ENCODE results near the gene WFS1.

Gene WFS1

DNA sequence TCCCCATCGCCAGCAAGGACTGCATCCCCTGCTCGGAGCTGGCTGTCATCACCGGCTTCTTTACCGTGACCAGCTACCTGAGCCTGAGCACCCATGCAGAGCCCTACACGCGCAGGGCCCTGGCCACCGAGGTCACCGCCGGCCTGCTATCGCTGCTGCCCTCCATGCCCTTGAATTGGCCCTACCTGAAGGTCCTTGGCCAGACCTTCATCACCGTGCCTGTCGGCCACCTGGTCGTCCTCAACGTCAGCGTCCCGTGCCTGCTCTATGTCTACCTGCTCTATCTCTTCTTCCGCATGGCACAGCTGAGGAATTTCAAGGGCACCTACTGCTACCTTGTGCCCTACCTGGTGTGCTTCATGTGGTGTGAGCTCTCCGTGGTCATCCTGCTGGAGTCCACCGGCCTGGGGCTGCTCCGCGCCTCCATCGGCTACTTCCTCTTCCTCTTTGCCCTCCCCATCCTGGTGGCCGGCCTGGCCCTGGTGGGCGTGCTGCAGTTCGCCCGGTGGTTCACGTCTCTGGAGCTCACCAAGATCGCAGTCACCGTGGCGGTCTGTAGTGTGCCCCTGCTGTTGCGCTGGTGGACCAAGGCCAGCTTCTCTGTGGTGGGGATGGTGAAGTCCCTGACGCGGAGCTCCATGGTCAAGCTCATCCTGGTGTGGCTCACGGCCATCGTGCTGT is 31.5 kb downstream of the WFS1 start:
- DNase-seq = no peak

DNA sequence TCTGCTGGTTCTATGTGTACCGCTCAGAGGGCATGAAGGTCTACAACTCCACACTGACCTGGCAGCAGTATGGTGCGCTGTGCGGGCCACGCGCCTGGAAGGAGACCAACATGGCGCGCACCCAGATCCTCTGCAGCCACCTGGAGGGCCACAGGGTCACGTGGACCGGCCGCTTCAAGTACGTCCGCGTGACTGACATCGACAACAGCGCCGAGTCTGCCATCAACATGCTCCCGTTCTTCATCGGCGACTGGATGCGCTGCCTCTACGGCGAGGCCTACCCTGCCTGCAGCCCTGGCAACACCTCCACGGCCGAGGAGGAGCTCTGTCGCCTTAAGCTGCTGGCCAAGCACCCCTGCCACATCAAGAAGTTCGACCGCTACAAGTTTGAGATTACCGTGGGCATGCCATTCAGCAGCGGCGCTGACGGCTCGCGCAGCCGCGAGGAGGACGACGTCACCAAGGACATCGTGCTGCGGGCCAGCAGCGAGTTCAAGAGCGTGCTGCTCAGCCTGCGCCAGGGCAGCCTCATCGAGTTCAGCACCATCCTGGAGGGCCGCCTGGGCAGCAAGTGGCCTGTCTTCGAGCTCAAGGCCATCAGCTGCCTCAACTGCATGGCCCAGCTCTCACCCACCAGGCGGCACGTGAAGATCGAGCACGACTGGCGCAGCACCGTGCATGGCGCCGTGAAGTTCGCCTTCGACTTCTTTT is 32.2 kb downstream of the WFS1 start:
- DNase-seq = no peak

DNA sequence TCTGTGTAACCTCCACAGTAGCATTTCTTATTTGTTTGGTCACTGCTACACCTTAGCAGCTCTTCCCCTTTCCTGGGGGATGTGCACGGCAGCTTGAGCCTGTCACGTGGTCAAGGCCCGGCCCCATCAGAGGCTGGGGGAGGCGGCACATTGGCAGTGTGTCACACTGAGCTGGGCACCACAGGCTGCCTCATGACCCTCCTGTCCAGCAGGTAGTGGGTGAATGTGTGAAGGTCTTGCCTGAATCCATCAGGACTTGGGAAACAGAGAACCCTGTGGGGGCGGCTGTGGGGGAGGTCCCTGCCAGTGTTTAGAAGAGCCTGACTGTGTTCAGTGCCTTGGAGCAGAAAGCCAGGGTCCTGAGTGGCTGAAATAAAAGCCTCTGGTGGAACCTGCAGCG is 33.2 kb downstream of the WFS1 start:
- no peak for DNase-seq

DNA sequence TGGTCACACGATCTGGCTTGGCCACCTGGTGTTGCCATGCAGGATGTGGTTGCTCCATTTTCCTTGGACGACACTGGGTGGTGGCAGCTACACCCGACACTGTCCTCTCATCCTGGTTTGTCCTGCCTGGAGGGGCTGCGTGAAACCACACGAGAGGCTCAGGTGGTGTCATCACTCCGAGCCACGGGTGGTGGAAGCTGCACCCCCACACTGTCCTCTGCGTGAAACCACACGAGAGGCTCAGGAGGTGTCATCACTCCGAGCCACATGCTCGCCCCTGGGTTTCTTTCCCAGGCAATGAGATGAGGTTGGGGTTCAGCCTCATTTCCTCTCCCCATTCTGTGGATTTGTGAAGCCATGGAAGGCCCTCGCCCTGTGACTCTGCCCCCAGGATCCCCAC is 34.3 kb downstream of the WFS1 start:
- DNase-seq = no peak

DNA sequence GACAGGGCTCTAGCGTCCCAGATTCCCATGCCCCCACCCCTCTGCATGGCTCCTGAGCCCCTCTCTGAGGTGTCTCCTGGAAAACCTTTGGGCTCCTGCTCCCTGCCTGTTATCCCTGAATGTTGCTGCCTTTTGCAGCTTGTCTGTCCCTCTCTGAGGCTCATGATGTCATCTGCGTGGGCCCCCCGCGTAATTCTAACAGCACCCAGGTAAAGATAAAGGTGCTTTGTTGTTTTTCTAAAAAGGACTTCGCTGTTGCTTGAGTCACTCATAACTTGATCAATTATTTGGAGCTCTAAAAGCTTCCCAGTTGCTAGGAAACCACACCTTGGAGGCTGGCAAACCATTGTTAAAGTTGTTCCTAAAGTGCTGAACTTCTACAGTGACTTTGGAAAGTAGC is 36.6 kb downstream of the WFS1 start:
- no peak for DNase-seq

DNA sequence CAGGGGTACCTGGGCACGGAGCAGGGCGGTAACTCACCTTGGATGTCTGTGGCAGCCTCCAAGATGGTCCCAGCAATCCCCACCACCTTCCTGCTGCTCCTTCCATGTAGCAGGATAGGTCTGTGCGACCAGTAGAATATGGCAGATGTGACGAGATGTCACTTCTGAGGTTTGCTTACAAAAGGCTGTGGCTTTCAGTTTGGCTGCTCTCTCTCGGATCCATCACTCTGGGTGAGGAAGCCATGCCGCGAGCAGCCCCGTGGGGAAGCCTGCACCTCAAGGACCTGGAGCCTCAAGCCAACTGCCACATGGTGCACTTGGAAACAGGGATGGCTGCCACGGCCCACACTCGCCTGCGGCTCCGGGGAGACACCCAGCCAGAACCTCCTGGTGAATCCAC is 37.6 kb downstream of the WFS1 start:
- no peak for DNase-seq

DNA sequence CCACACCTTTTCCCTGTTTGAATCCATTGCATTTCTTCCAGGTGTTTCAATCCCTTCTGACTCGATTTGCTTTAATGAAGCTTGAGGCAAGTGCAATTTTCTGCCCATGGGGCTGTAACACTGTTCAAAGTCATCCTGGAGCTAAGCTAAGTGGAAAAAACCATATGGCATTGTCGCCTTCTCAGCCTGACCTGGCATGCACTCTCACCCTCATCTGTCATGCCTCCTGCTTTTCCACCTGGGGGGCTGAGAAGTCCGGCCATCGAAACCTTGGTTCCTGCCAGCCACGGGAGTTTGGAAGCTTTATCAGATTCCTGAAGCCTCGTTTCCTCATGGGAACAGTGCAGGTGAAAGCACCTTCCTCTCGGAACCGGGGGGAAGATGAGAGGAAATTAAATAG is 38.2 kb downstream of the WFS1 start:
- DNase-seq = no peak

DNA sequence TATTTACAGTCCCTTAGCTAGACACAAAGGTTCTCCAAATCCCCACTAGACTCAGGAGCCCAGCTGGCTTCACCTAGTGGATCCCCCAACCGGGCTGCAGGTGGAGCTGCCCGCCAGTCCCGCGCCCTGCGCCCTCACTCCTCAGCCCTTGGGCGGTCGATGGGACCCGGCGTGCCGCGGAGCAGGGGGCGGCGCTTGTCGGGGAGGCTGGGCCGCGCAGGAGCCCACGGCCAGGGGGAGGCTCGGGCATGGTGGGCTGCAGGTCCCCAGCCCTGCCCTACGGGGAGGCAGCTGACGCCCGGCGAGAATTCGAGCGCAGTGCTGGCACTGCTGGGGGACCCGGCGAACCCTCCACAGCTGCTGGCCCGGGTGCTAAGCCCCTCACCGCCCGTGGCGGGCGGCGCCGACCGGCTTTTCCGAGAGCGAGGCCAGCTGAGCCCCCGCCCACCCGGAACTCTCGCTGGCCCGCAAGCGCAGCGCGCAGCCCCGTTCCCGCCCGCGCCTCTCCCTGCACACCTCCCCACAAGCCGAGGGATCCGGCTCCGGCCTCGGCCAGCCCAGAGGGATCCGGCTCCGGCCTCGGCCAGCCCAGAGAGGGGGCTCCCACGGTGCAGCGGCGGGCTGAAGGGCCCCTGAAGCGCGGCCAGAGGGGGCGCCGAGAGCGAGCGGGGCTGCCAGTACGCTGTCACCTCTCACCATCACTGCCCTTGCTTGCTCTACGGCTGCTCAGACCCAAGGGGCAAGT is 39.4 kb downstream of the WFS1 start:
- DNase-seq = peak; percentile 77

DNA sequence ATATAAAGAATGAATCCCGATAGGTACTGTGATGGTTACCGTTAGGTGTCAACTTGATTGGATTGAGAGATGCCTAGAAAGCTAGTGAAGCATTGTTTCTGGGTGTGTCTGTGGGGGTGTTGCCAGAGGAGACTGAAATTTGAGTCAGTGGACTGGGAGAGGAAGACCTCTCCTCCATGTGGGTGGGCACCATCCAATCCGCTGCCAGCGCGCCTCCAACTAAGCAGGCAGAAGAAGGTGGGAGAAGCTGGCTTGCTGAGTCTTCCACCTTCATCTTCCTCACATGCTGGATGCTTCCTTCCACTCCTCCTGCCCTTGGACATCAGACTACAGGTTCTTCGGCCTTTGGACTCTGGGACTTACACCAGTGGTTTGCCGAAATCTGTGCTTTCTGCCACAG is 40.1 kb downstream of the WFS1 start:
- DNase-seq = no peak

DNA sequence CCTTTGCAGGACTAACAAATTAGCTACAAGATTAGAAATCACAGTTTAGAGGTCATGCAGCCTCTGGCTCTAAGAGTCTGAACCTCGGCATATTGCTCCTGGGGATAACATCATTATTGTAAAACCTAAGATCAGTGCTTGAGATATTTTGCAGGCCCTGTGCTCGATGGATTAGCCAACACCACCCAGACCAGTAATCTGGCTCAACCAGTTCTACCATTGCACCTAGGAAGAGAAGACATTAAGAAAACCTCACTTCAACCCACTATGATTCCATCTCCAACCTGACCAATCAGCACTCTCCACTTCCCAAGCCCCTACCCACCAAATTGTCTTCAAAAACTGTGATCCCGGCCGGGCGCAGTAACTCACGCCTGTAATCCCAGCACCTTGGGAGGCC is 43.6 kb downstream of the WFS1 start:
- DNase-seq = no peak

DNA sequence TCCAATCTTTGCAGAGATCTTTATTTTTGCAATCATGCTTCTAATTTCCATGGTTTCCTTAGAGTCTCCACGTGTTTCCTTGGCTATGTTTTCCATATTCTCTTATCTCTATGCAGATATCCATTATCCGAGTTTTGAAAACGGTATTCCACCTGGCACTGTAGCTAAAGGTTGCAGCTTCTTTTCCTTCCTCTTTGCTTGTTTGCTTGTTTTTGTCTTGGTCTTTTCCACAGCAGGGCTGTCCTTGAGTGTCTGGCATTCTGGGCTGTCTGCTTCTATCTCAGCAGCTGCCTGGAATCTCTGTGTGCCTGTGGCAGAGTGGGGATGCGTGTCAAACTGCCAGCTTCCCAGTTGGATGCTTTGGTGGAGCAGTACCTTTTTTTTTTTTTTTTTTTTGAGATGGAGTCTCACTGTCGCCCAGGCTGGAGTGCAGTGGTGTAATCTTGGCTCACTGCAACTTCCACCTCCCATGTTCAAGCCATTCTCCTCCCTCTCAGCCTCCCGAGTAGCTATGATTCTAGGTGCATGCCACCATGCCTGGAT is 46.9 kb downstream of the WFS1 start:
- DNase-seq = no peak

DNA sequence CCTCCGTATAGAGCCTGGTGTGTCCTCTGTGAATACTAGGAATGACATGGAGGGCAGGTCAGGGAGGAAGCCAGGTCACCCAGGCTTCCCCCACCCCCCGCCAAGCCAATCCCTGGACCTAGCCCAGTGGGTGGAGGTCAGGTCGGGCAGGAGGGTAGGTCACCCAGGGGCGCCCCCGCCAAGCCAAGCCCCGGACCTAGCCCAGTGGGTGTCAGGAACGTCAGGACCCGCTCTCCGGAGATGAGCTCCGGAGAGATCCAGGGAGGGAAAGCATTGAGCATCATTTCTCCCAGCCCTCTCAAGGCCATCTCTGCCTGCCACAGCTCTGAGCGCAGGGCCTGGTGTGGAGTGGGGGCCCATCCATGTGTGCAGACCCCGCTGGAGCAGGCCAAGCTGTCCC is 48.6 kb downstream of the WFS1 start:
- no peak for DNase-seq

DNA sequence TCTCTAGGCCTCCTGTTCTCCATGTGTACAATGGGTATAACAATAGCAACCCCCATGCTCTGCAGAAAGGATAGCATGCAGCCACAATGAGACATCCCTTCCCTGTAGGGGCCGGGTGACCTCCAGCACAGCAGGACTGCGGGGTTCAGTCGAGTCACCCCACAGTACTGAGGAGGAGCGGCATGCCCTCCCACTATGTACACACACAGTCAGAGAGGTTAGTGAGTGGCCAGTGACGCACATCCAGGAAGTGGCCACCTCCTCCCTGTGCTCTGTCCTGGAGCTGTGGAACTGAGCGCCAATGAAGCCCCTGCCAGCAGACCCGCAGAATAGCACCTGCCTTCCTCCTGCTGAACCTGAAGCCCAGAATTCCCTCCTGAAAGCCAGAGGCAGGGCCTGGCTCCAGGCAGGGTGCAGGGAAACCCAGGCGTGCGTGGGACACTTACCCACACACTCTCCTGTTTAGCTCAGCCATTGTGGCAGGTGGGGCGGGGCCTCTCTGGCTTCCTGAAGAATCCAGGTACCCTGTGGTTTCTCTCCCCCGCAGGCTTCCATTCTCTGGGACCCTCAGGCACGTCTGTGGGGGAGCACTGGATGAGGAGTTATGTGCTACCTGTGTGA is 50.0 kb downstream of the WFS1 start:
- no peak for DNase-seq

DNA sequence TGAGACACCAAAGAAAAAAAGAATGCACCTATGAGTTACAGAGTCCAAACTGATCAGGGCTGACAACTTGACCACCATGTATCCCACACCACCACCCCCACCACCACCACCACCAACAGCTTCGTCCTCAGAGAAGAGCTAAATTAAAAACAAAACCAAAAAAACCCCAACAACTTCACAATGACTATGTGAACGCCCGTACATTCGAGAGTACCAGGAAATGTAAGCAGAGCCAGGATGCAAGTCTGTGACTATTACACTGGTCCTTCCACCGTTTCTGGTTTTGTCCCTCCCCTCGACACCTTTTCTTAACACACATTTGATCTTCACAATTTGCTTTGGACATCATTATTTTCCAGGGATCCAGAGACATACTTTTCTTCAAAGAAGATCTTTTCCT is 51.0 kb downstream of the WFS1 start:
- no peak for DNase-seq

DNA sequence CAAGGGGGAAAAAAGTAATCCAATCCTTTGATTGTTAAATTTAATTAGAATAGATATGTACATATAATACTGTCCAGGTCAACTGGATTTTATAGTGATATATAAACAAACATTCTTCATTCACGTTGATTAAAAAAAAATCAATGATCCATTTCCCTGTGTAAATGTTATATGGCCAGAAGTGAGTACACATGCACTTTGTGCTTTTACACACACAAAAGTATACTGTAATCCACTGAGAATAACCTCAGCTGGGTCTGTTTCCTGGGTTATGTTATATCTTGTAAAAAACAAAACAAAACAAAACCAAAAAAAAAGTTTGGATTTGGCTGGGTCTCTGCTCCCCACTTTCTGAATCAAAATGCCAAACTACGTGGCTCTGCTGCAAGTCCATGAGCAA is 51.7 kb downstream of the WFS1 start:
- no peak for DNase-seq

DNA sequence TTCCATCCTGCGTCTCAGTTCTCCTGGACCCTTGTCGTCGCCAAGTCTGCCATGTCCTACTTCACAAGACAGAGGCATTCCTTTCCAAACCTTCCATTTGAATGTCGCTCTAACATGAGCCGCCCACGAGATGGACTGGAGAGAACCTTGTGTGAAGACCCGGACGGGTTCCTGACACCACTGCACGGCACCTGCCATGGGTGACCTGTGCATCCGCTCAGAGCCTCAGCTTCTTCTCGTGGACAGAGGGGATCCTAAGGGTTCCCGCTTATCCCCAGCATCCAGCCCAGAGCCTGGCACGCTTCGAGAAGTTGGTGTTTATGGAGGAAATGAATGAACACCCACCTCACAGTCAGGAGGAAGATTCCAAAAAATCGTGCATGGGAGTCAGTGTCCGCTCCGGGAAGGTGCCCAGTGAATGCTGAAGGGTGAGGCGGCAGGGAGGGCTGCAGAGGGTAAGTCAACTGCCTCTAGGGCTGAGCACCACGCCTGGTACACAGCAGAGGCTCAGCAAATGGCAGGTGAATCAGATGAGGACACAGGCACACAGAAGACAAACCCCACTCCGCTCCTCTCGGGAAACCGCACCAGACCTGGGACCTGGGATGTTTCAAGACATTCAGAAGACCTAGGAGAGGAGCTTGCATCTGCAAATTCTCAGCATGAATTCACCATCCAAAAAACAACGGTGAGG is 52.6 kb downstream of the WFS1 start:
- no peak for DNase-seq

DNA sequence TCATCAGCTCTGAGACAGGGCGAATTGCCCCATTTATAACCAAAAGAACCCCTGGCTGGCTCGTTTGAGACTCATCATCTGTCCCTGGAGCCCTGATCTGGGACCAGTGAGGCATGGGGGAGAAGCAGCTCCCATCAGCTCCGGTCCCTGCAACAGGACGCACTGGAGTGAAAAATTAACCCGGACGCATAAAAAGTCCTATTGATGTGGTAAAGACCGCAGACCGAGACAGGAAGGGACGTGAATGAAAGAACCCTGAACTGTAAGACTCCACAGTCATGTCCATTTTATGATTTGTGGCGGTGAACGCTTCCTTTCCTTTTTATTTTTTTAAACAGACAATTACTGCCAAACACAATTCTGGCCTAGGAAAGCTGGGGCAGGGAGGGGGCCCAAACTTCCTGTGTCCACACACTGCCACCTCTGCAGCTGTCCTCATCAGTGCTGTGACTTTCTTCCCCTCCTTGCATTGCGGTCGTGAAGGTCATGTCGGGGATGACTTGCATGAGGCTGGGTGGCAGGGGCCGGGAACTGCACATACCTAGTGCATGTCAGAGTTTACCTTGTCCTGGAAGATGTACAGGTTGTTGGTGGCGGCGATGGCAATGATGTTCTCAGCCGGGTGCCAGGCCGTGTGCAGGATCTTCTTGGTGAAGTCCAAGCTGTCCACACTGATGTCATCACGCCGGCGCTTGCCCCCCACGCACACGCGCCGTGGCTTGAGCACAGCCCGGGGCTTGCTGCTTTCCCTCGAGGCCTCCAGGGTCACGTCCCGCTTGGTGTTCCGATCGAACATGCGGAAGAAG is 53.3 kb downstream of the WFS1 start:
- no peak for DNase-seq

DNA sequence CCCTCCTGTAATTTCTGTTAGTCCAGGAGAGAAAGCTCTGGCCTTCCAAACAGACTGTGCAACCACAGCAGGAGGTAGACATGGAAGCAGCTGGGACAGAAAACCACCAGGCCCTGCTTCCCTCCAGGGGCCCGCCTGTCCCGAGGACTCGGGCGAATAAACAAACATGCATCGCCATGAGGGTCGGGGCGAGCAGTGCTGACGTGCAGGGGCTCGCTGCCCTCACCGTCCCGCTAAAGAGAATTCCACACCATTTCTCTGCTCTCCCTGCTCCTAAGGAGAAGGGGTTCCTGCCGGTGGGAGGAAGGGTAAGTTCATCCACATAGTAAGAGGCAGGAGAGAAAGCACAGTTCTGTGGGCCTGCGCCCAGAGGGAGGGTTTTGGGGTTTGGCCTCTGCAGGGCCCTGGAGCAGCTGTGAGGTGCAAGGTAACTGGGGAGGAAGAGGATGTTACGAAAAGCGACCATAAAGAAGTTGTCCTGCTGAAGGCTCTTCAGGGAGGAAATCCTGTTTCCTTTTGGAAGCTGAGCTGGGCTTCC is 54.9 kb downstream of the WFS1 start:
- DNase-seq = no peak

DNA sequence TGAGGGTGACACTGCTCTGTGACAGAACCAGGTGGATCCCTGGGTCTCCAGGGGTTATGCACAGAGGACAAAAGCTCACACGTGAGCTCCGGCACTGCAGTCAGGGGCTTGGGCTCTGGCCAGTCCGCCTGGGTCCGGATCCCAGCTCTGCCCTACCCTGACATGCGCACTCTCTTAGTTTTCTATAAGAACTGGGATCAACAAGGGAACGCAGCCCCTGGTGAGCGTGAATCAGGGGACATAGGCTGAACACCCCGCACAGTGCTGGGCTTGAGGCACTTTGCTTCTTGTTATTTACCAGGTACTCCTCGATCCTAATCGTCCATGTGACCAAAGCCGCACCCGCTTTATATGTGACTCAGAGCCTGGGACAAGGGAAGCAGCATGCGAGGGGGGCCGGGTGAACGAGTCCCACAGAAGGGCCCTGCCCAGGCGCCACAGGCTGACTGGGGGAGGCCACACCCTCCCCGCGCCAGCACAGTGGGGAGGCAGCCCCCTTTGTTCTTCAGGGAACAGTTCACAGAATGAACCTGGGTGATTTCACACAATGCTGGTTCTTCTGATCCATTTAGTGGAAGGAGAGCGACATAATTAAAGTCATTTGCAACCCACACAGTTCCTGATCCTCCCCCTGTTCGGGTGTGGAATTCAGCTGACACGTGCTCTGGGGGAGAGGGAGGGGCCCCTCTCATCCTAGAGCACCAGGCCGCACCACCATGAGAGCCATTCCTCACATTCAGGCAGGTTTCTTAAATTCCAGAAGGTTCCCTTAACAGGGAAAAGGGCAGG is 55.5 kb downstream of the WFS1 start:
- no peak for DNase-seq

DNA sequence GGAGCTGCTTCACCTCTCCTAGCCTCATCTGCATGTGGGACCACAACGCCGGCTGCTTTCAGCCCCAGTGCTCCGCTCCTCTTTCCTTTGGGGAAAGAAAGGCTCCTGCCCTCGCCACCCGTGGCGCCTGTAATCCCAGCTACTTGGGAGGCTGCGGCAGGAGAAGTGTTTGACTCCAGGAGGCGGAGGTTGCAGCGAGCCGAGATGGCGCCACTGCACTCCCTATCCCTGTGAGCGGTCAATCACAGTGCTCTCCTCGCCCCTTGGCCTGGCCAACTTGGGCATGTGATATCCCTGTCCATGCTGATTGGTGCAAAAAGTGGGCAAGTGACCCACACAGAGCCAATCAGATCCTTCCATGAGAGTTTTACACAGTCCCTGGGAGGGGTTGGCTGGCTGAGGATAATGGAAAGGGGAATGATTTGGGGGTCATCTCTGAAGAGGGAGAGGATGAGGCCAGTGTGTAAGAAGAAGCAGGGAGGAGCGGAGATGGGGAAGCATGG is 56.2 kb downstream of the WFS1 start:
- no peak for DNase-seq
